GM12892 (cell line): ENCODE results near the gene MYOM1.

Source experiments
- POLR2A ChIP-seq: IDR thresholded peaks from 2 replicates; pipeline ENCODE4 v1.6.1; 2011; ENCODE audit warnings: low read depth, low read length, control low read depth
- POLR2AphosphoS5 ChIP-seq: IDR thresholded peaks from 2 replicates; pipeline ENCODE4 v1.6.1; 2011; ENCODE audit warnings: low read depth, low read length, control low read depth
- TAF1 ChIP-seq: IDR thresholded peaks from 2 replicates; pipeline ENCODE4 v1.6.1; 2011; ENCODE audit warnings: low read depth, mild to moderate bottlenecking, control low read depth, low read length, borderline replicate concordance

DNA sequence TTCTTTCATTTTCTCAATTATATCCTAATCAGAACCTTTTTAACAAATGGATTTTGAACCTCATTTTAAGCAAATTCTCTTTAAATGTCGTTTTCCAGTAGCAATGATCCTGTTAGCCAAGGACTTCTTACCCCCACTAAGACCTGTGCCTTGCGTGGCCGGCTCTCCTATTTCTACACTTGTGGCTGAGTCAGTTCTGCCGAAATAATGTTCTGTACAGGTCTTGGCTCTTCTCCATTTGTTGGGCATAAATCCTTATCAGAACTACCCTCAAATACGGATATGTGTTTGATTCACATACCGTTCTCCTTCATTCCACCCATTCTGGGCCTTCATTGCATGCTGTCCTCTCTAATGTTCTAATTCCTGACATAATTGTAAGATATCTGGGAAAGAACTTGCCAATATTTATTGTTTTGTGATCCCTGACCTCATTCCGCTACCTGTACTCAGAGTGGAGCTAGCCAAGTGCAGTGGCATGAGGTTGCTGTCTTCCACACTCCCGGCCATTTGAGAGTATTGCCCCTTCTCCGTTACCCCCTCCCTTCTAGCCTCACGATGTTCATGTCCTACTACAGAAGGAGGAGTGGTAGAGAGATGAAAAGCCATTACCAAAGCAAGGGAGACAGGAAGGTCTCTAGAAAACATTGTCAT is 78.7 kb downstream of the MYOM1 start:
- no peak for TF ChIP-seq POLR2A
- no peak for TF ChIP-seq POLR2AphosphoS5
- TF ChIP-seq TAF1 = no peak
